Kidney (tissue), 14 donors: ENCODE results near the gene IZUMO1R. TPM values are rescaled to one million over a fixed set of nuclear protein-coding genes. Genes with fewer than 3 reads are reported as not detected.
A peak's percentile ranks its signal among the peaks of the same experiment; 100 is the strongest.

Experiments used
- DNase-seq, 5 donors: peaks; one replicate each; pipeline ENCODE4 v3.0.0-alpha.2; 2013 to 2020
- FAIRE-seq: peaks from 2 replicates; lab custom pipeline; 2012; peaks lifted over from hg19 to GRCh38; lab: Jason Lieb, UNC
- H3K27ac ChIP-seq, 2 donors: one replicate each; pipeline ENCODE4 v1.7.0; 2013; ENCODE audit warnings: low read depth in 2 of 2, low read length in 2 of 2, inconsistent platforms in 1 of 2
- H3K27me3 ChIP-seq: one replicate; pipeline ENCODE4 v1.7.1; 2013; ENCODE audit warnings: low read length, inconsistent platforms; ENCODE audit not compliant: control insufficient read depth, insufficient read depth
- H3K36me3 ChIP-seq, 3 donors: one replicate each; pipeline versions ENCODE4 v1.7.0 to v1.7.1; 2013; ENCODE audit warnings: low read length in 3 of 3, control low read depth in 1 of 3, inconsistent platforms in 1 of 3; ENCODE audit not compliant: insufficient read depth in 3 of 3, control insufficient read depth in 2 of 3
- H3K4me1 ChIP-seq, 3 donors: one replicate each; pipeline versions ENCODE4 v1.7.0 to v1.7.1; 2013; ENCODE audit warnings: low read length in 3 of 3, inconsistent platforms in 1 of 3, low read depth in 1 of 3; ENCODE audit not compliant: control insufficient read depth in 2 of 3, insufficient read depth in 2 of 3
- H3K4me3 ChIP-seq, 3 donors: one replicate each; pipeline versions ENCODE4 v1.7.0 to v1.8.1; 2013; ENCODE audit warnings: low read length in 3 of 3, control low read depth in 1 of 3, inconsistent platforms in 1 of 3
- H3K9ac ChIP-seq, 3 donors: one replicate each; pipeline versions ENCODE4 v1.7.0 to v1.7.1; 2013; ENCODE audit warnings: low read length in 3 of 3, control low read depth in 1 of 3, inconsistent platforms in 1 of 3
- H3K9me3 ChIP-seq, 3 donors: one replicate each; pipeline versions ENCODE4 v1.7.0 to v1.7.1; 2013; ENCODE audit warnings: low read length in 3 of 3, control low read depth in 1 of 3, inconsistent platforms in 1 of 3; ENCODE audit not compliant: control insufficient read depth in 2 of 3, insufficient read depth in 1 of 3
- CTCF ChIP-seq: IDR thresholded peaks from 3 replicates; pipeline ENCODE4 v1.5.1; 2012; ENCODE audit warnings: mild to moderate bottlenecking, moderate library complexity, borderline replicate concordance; ENCODE audit not compliant: insufficient read depth; ENCODE audit errors: extremely low read depth
- intact Hi-C: fragments of 100-400 bp; cut with DNase I; formaldehyde crosslinking; loops from one replicate; pipeline ENCODE4 v1.11.1; 2022
- polyA plus RNA-seq: library from polyadenylated mRNA; stranded (reverse); fragments of 350-450 nt; fragmentation: Illumina TruSeq; extraction: RNeasy Lipid Tissue Mini Kit (QIAGEN cat#74804); gene quantifications from one replicate; pipeline ENCODE4 v1.2.3, GENCODE V29; 2014; ENCODE audit warnings: low read depth, low replicate concordance; ENCODE audit not compliant: insufficient read depth
- total RNA-seq: library from RNA; stranded (reverse); fragmentation: NEBNext Ultra II Directional; extraction: Animal tissue kit (Norgen Biotek cat#: 25700); gene quantifications from one replicate; pipeline ENCODE4 v1.2.1, GENCODE V29; 2021
- donor health status: control.
- donor health status: control.
- donor health status: control.
- donor health status: control.
- donor health status: control.
- donor health status: DM: yes; HTN: yes; CAD: no.
- donor health status: Normal renal cell carcinoma (clear cell type).

The IZUMO1R gene
- total and polyA plus RNA-seq, 2 donors from 2014 or later, result not detected

- intact Hi-C loops, result no loop called here
- Histone ChIP-seq H3K9ac (no peak overlapping the region), H3K27ac (no peak overlapping the region), H3K9me3 (no peaks in the 10 kb centered on the region), H3K4me3 (no peak overlapping the region), H3K4me1 (no peaks in the 10 kb centered on the region), H3K27me3 (no peaks in the 10 kb centered on the region), H3K36me3 (no peaks in the 10 kb centered on the region)
- FAIRE-seq, result no peak
- no peak for DNase-seq
- no peak for TF ChIP-seq CTCF
Observed at GRCh38 chr11:94328587-94329080, 24.3 kb downstream of the IZUMO1R start.

GRCh38 chr11:94329501-94329900, 25.1 kb downstream of the IZUMO1R start:
- H3K9ac ChIP-seq, result no peak overlapping the region
- no peak for TF ChIP-seq CTCF
- H3K9me3 ChIP-seq, result no peaks in the 10 kb centered on the region
- H3K36me3 ChIP-seq, result no peaks in the 10 kb centered on the region
- H3K4me3 ChIP-seq, result no peak overlapping the region
- DNase-seq (no peak), FAIRE-seq (no peak)
- no peaks in the 10 kb centered on the region for H3K27me3 ChIP-seq
- no peak overlapping the region for H3K27ac ChIP-seq
- intact Hi-C loops, result no loop called here
- no peaks in the 10 kb centered on the region for H3K4me1 ChIP-seq

GRCh38 chr11:94330789-94331188, 26.4 kb downstream of the IZUMO1R start:
- Histone ChIP-seq H3K4me1 (no peaks in the 10 kb centered on the region), H3K27me3 (no peaks in the 10 kb centered on the region), H3K36me3 (no peaks in the 10 kb centered on the region), H3K27ac (peak overlapping the region in 1 of 2 donors; percentile 53), H3K9ac (no peak overlapping the region), H3K9me3 (no peaks in the 10 kb centered on the region), H3K4me3 (no peak overlapping the region)
- TF ChIP-seq CTCF, result no peak
- FAIRE-seq (no peak), DNase-seq (no peak)
- intact Hi-C loops, result no loop called here

GRCh38 chr11:94332814-94333213, 28.4 kb downstream of the IZUMO1R start:
- H3K36me3 ChIP-seq, result no peaks in the 10 kb centered on the region
- H3K9ac ChIP-seq, result no peak overlapping the region
- no peak for DNase-seq
- no peaks in the 10 kb centered on the region for H3K9me3 ChIP-seq
- H3K4me1 ChIP-seq, result no peaks in the 10 kb centered on the region
- intact Hi-C loops, result no loop called here
- no peak overlapping the region for H3K4me3 ChIP-seq
- FAIRE-seq, result no peak
- H3K27ac ChIP-seq, result no peak overlapping the region
- no peak for TF ChIP-seq CTCF
- no peaks in the 10 kb centered on the region for H3K27me3 ChIP-seq
